Heart left ventricle (tissue), 16 donors: ENCODE data around the gene CYTIP. TPM values are rescaled to one million over a fixed set of nuclear protein-coding genes. Genes with fewer than 3 reads are reported as not detected.

Source experiments
- ATAC-seq, 4 donors: fragments of 200-7000 bp; cut with Tn5 transposase; one replicate each; pipeline ENCODE4 v1.9.1; 2020 to 2022; ENCODE audit warnings: moderate library complexity in 4 of 4, mild to moderate bottlenecking in 3 of 4, moderate number of reproducible peaks in 1 of 4
- DNase-seq, 5 donors: peaks; one replicate each; pipeline ENCODE4 v3.0.0-alpha.2; 2020
- H3K27ac ChIP-seq, 12 donors: fragments of 200-600 bp; sonication (generic) in 4 of 12; one replicate each; pipeline versions ENCODE4 v1.5.0 to v1.8.0; 2016 to 2022; ENCODE audit warnings: mild to moderate bottlenecking in 2 of 12
- H3K27me3 ChIP-seq, 9 donors: fragments of 200-600 bp; sonication (generic) in 2 of 9; one replicate each; pipeline versions ENCODE4 v1.5.1 to v1.8.0; 2016 to 2022; ENCODE audit warnings: mild to moderate bottlenecking in 3 of 9
- H3K36me3 ChIP-seq, 9 donors: fragments of 200-600 bp; sonication (generic) in 2 of 9; one replicate each; pipeline versions ENCODE4 v1.5.0 to v1.8.0; 2018 to 2022; ENCODE audit warnings: mild to moderate bottlenecking in 2 of 9
- H3K4me1 ChIP-seq, 12 donors: fragments of 200-600 bp; sonication (generic) in 4 of 12; one replicate each; pipeline versions ENCODE4 v1.5.0 to v1.8.0; 2016 to 2022; ENCODE audit warnings: mild to moderate bottlenecking in 3 of 12
- H3K4me3 ChIP-seq, 12 donors: fragments of 200-600 bp; sonication (generic) in 4 of 12; one replicate each; pipeline versions ENCODE4 v1.5.0 to v1.8.0; 2017 to 2022; ENCODE audit warnings: mild to moderate bottlenecking in 9 of 12, moderate library complexity in 4 of 12
- H3K9me3 ChIP-seq, 12 donors: fragments of 200-600 bp; sonication (generic) in 4 of 12; one replicate each; pipeline versions ENCODE4 v1.5.0 to v1.8.0; 2016 to 2022; ENCODE audit warnings: mild to moderate bottlenecking in 1 of 12
- CTCF ChIP-seq, 12 donors: fragments of 200-600 bp; sonication (generic) in 4 of 12; IDR thresholded peaks; one replicate each; pipeline versions ENCODE4 v1.5.0 to v1.8.0; 2018 to 2022; ENCODE audit warnings: antibody characterized with exemption in 12 of 12, mild to moderate bottlenecking in 5 of 12
- POLR2A ChIP-seq, 2 donors: fragments of 450-650 bp; IDR thresholded peaks; one replicate each; pipeline ENCODE4 v1.6.1; 2017; ENCODE audit warnings: antibody characterized with exemption in 2 of 2, mild to moderate bottlenecking in 2 of 2, moderate library complexity in 2 of 2
- WGBS, 4 donors: extraction: QIAGEN DNeasy Blood & Tissue Kit in 2 of 4; methylation state at CpG; one replicate each; pipeline versions ENCODE4 v1.1.5 to v1.1.7; 2013 to 2018; 5-methylcytosine and 5-hydroxymethylcytosine counted together
- intact Hi-C, 10 donors: fragments of 100-400 bp; cut with DNase I; formaldehyde crosslinking; loops; one replicate each; pipeline versions ENCODE4 v1.11.1 to v1.14.2; 2022
- long read RNA-seq, 3 donors: library from polyadenylated mRNA; unstranded; transcript quantifications; one replicate each; pipeline ENCODE4 v2.0.0, GENCODE V29; 2020 to 2021
- polyA plus RNA-seq, 2 donors: library from polyadenylated mRNA; stranded (reverse); fragments of 200-250 nt; gene quantifications; one replicate each; pipeline ENCODE4 v1.2.3, GENCODE V29; 2013
- total RNA-seq, 9 donors: library from RNA; depleted of rRNA in 2 of 9; stranded (reverse); fragments of >200 nt in 2 of 9; fragmentation: NEBNext Ultra II Directional in 3 of 9; extraction: Animal tissue kit (Norgen Biotek cat#: 25700) in 3 of 9; gene quantifications; one replicate each; pipeline versions ENCODE4 v1.1.0 to v1.2.4, GENCODE V29; 2016 to 2023
- donor health status: ischemic (EF 13 %, LVEDD 7.1; RV severe dilation, severe dysfunction).
- donor health status: healthy with polysubstance abuse.
- donor health status: DM: no; HTN: yes; CAD: no.
- donor health status: DM: no; HTN: no; CAD: no.
- donor health status: ischemic (EF 25% LVEDD 6.9; RV normal size, moderate dysfunction).
- donor health status: ischemic (EF 25% LVEDD 5.7; RV mildly dilated, moderate dysfunction).
- donor health status: healthy.
- donor health status: DM: yes; HTN: yes; CAD: no.
- donor health status: ischemic (EF 35%, LVEDD 5.7; RV mildly dilated, moderate dysfunction).
- donor health status: nonischemic (EF 11% LVEDD 7.7; RV severe dilation, severe dysfunction).
- donor health status: DM: yes; HTN: yes; CAD: no.
- donor health status: PGD.
- donor health status: ischemic (EF 29% LVEDD 5.4; RV normal size, mild dysfunction).
- donor health status: nonischemic (EF 23%, LVEDD 6.1; RV moderate dilation, normal function).

The CYTIP gene
- 10 to 100 TPM in 1 of 9 donors, 1 to 10 TPM in 6, under 1 TPM in 2; 0.53 to 12.0 (median 1.5) TPM for total RNA-seq
- under 1 TPM; 0.38 to 1.00 TPM for polyA plus RNA-seq
- long read RNA-seq, donor 1, partial matches to known transcripts: 1 of 1 reads
- long read RNA-seq, donor 1, other reads (novel, unspliced or antisense): 0 of 1 reads
- long read RNA-seq, donor 2, partial matches to known transcripts: 0 of 1 reads
- long read RNA-seq, donor 2, other reads (novel, unspliced or antisense): 0 of 1 reads
- long read RNA-seq, donor 3, partial matches to known transcripts: 1 of 1 reads
- long read RNA-seq, donor 3, other reads (novel, unspliced or antisense): 0 of 1 reads

GRCh38 chr2:157443795-157444640 lies at the start of gene CYTIP:
CYTIP (minus strand) TSS chr2:157444089; CDS start chr2:157444020, 69 bp downstream.
- intact Hi-C loops: no loop called here
- 72 to 79% (median 77%) methylated on average over 13 of the region's 13 CpGs for WGBS, 4 donors
- no peak for TF ChIP-seq CTCF (IDR thresholded peaks at IDR 0.05)
- no peak for TF ChIP-seq POLR2A (IDR thresholded peaks at IDR 0.05)
- Histone ChIP-seq H3K36me3 (no peaks in the 10 kb centered on the region), H3K27ac (peak within 1 kb of the TSS in 5 of 12 donors; percentile 28 to 92 (median 46)), H3K9me3 (no peaks in the 10 kb centered on the region), H3K27me3 (no peaks in the 10 kb centered on the region), H3K4me3 (peak within 1 kb of the TSS in 9 of 12 donors; percentile 13 to 69 (median 22)), H3K4me1 (peaks cover 0 to 45% (median 3%) of the 10 kb centered on the region in 12 donors)
- DNase-seq (peak in 4 of 5 donors; percentile 27 to 52 (median 33)), ATAC-seq (peak; percentile 25 to 67 (median 60))

GRCh38 chr2:157492189-157492773 lies 48.4 kb upstream of the CYTIP start:
- intact Hi-C loops: loop anchor here in 8 of 10 donors (2.0 to 10.0 kb wide), 9 partner anchors 157 to 520 kb away; partner anchors contain the start of gene ERMN (in 3 of the 8)
- Histone ChIP-seq H3K36me3 (no peaks in the 10 kb centered on the region), H3K9me3 (no peaks in the 10 kb centered on the region), H3K27me3 (no peaks in the 10 kb centered on the region), H3K4me3 (no peak overlapping the region), H3K4me1 (no peaks in the 10 kb centered on the region), H3K27ac (no peak overlapping the region)
- TF ChIP-seq POLR2A (IDR thresholded peaks at IDR 0.05) (no peak), CTCF (IDR thresholded peaks at IDR 0.05) (peak; percentile 53 to 80 (median 70))
- DNase-seq: peak; percentile 52 to 70 (median 64)
- peak in 3 of 4 donors; percentile 75 to 88 (median 85) for ATAC-seq
- 8 to 13% (median 11%) methylated on average over 5 of the region's 5 CpGs for WGBS, 4 donors

GRCh38 chr2:157489983-157490382 lies 46.1 kb upstream of the CYTIP start:
- no peak for ATAC-seq
- no peak for DNase-seq
- H3K27ac ChIP-seq: no peak overlapping the region
- no peak overlapping the region for H3K4me3 ChIP-seq
- WGBS, 4 donors: 62 to 82% (median 72%) methylated on average over 1 of the region's 1 CpG
- H3K36me3 ChIP-seq: no peaks in the 10 kb centered on the region
- no peaks in the 10 kb centered on the region for H3K27me3 ChIP-seq
- H3K4me1 ChIP-seq: no peaks in the 10 kb centered on the region
- TF ChIP-seq CTCF (IDR thresholded peaks at IDR 0.05) (no peak), POLR2A (IDR thresholded peaks at IDR 0.05) (no peak)
- intact Hi-C loops: loop anchor here in 8 of 10 donors (5.0 to 10.0 kb wide), 9 partner anchors 145 to 522 kb away; partner anchors contain the start of gene ERMN (in 4 of the 8)
- H3K9me3 ChIP-seq: no peaks in the 10 kb centered on the region
